H1 (cell line): ENCODE results near the gene H6PD. TPM values are rescaled to one million over a fixed set of nuclear protein-coding genes. Genes with fewer than 3 reads are reported as not detected.

Experiments used
- CTCF ChIA-PET: fragments of 300-600 bp; sonication (Branson Sonifier 250); formaldehyde crosslinking; loops from one replicate; lab custom pipeline; 2021; ENCODE audit not compliant: partially characterized antibody; lab: Charles Lee
- POLR2A ChIA-PET: fragments of 300-600 bp; sonication (Branson Sonifier 250); formaldehyde crosslinking; loops from one replicate; lab custom pipeline; 2021; ENCODE audit warnings: inconsistent platforms; ENCODE audit not compliant: partially characterized antibody; lab: Charles Lee
- DNase-seq, 2 experiments: peaks; one replicate each; pipeline versions ENCODE4 v3.0.0 to v3.0.0-alpha.2; 2010 to 2022; ENCODE audit warnings: low spot score in 2 of 2, low read depth in 1 of 2, mixed read lengths in 1 of 2
- FAIRE-seq: peaks from 2 replicates; lab custom pipeline; 2011; peaks lifted over from hg19 to GRCh38; lab: Jason Lieb, UNC
- H2AFZ ChIP-seq: 2 replicates; pipeline ENCODE4 v1.8.1; 2012; ENCODE audit warnings: low read length, inconsistent platforms
- H2AK5ac ChIP-seq: 2 replicates; pipeline ENCODE4 v1.6.1; 2013; ENCODE audit warnings: low read depth, low read length
- H2BK120ac ChIP-seq: replicated peaks from 2 replicates; pipeline ENCODE3; 2013; ENCODE audit warnings: low read depth, low read length, inconsistent platforms
- H2BK12ac ChIP-seq: 2 replicates; pipeline ENCODE4 v1.6.1; 2013; ENCODE audit warnings: low read depth, low read length
- H2BK15ac ChIP-seq: 2 replicates; pipeline ENCODE4 v1.6.1; 2013; ENCODE audit warnings: low read length
- H2BK20ac ChIP-seq: 2 replicates; pipeline ENCODE4 v1.6.1; 2013; ENCODE audit warnings: low read length
- H2BK5ac ChIP-seq: 2 replicates; pipeline ENCODE4 v1.6.1; 2013; ENCODE audit warnings: low read depth, low read length
- H3K14ac ChIP-seq: 2 replicates; pipeline ENCODE4 v1.6.1; 2013; ENCODE audit warnings: inconsistent platforms; ENCODE audit not compliant: insufficient read length
- H3K18ac ChIP-seq: 2 replicates; pipeline ENCODE4 v1.6.1; 2013; ENCODE audit warnings: low read length; ENCODE audit errors: extremely low read depth
- H3K23ac ChIP-seq: 2 replicates; pipeline ENCODE4 v1.6.1; 2013; ENCODE audit warnings: inconsistent platforms; ENCODE audit not compliant: insufficient read length
- H3K23me2 ChIP-seq: 2 replicates; pipeline ENCODE4 v1.6.1; 2013; ENCODE audit warnings: low read depth, low read length
- H3K27ac ChIP-seq: 2 replicates; pipeline ENCODE4 v1.6.1; 2011; ENCODE audit warnings: low read depth, low read length, inconsistent platforms
- H3K27me3 ChIP-seq, 4 experiments: replicated peaks in 1 of 4; 1 replicate in 1 of 4; 2 replicates in 3 of 4; pipeline versions ENCODE4 v1.6.1 to v1.8.1; 2011 to 2013; ENCODE audit warnings: low read length in 3 of 4, mild to moderate bottlenecking in 3 of 4, inconsistent platforms in 2 of 4, mixed read lengths in 2 of 4, moderate library complexity in 1 of 4; ENCODE audit not compliant: control insufficient read depth in 3 of 4, insufficient read depth in 3 of 4; ENCODE audit errors: extremely low read depth in 1 of 4
- H3K36me3 ChIP-seq, 4 experiments: 2 replicates each; pipeline versions ENCODE4 v1.6.1 to v1.8.1; 2011 to 2013; ENCODE audit warnings: mild to moderate bottlenecking in 4 of 4, low read length in 3 of 4, moderate library complexity in 2 of 4, control low read depth in 1 of 4, inconsistent platforms in 1 of 4; ENCODE audit not compliant: insufficient read depth in 4 of 4, control insufficient read depth in 2 of 4
- H3K4ac ChIP-seq: replicated peaks from 2 replicates; pipeline ENCODE3; 2013; ENCODE audit warnings: low read length, low read depth, mixed read lengths, inconsistent platforms; ENCODE audit not compliant: insufficient read length
- H3K4me1 ChIP-seq, 4 experiments: replicated peaks in 1 of 4; 1 replicate in 1 of 4; 2 replicates in 3 of 4; pipeline versions ENCODE4 v1.6.1 to v1.8.1; 2011 to 2013; ENCODE audit warnings: low read length in 3 of 4, inconsistent platforms in 2 of 4, mixed read lengths in 1 of 4; ENCODE audit not compliant: insufficient read depth in 4 of 4, control insufficient read depth in 3 of 4
- H3K4me2 ChIP-seq, 2 experiments: 2 replicates each; pipeline versions ENCODE4 v1.6.1 to v1.8.1; 2011 to 2013; ENCODE audit warnings: low read depth in 2 of 2, low read length in 2 of 2, control low read depth in 1 of 2, inconsistent platforms in 1 of 2, mild to moderate bottlenecking in 1 of 2; ENCODE audit not compliant: insufficient read depth in 1 of 2
- H3K4me3 ChIP-seq, 4 experiments: fragments of 200-600, 300-600 bp in 1 of 4; sonication (generic), shearing (Covaris generic), sonication (Bioruptor Twin) in 1 of 4; 2 replicates each; pipeline versions ENCODE4 v1.5.1 to v1.8.1; 2011 to 2016; ENCODE audit warnings: low read length in 4 of 4, low read depth in 3 of 4, control low read depth in 2 of 4, inconsistent platforms in 2 of 4, mild to moderate bottlenecking in 2 of 4, mixed read lengths in 1 of 4, moderate library complexity in 1 of 4; ENCODE audit not compliant: insufficient read depth in 2 of 4; ENCODE audit errors: extremely low read depth in 1 of 4
- H3K56ac ChIP-seq: replicated peaks from 2 replicates; pipeline ENCODE3; 2013; ENCODE audit warnings: low read depth, mild to moderate bottlenecking, mixed read lengths, low read length, inconsistent platforms; ENCODE audit not compliant: insufficient read length
- H3K79me1 ChIP-seq: 2 replicates; pipeline ENCODE4 v1.6.1; 2013; ENCODE audit warnings: low read depth, low read length, control low read depth
- H3K79me2 ChIP-seq, 2 experiments: 2 replicates each; pipeline versions ENCODE4 v1.6.1 to v1.8.1; 2012 to 2013; ENCODE audit warnings: low read length in 2 of 2, mild to moderate bottlenecking in 2 of 2, inconsistent platforms in 1 of 2; ENCODE audit not compliant: insufficient read depth in 2 of 2, control insufficient read depth in 1 of 2
- H3K9ac ChIP-seq, 4 experiments: replicated peaks in 1 of 4; 1 replicate in 1 of 4; 2 replicates in 3 of 4; pipeline versions ENCODE4 v1.6.1 to v1.8.1; 2011 to 2013; ENCODE audit warnings: low read depth in 3 of 4, low read length in 3 of 4, control low read depth in 2 of 4, mild to moderate bottlenecking in 2 of 4, moderate library complexity in 2 of 4, inconsistent platforms in 1 of 4; ENCODE audit errors: extremely low read depth in 1 of 4
- H3K9me3 ChIP-seq, 2 experiments: 2 replicates each; pipeline versions ENCODE4 v1.6.1 to v1.8.1; 2012 to 2013; ENCODE audit warnings: mild to moderate bottlenecking in 2 of 2, moderate library complexity in 2 of 2, control low read depth in 1 of 2, inconsistent platforms in 1 of 2, low read depth in 1 of 2, low read length in 1 of 2, mixed read lengths in 1 of 2; ENCODE audit not compliant: insufficient read depth in 2 of 2
- H4K20me1 ChIP-seq, 2 experiments: replicated peaks in 1 of 2; 2 replicates each; pipeline versions ENCODE3 to v1.8.1; 2011 to 2013; ENCODE audit warnings: inconsistent platforms in 2 of 2, low read length in 2 of 2, mild to moderate bottlenecking in 1 of 2; ENCODE audit not compliant: insufficient read depth in 2 of 2, control insufficient read depth in 1 of 2
- H4K5ac ChIP-seq: 2 replicates; pipeline ENCODE4 v1.6.1; 2013; ENCODE audit warnings: low read length, low read depth, mixed read lengths, inconsistent platforms; ENCODE audit not compliant: insufficient read length
- H4K8ac ChIP-seq: 2 replicates; pipeline ENCODE4 v1.8.0; 2013; ENCODE audit warnings: mild to moderate bottlenecking, moderate library complexity, low read length, inconsistent platforms; ENCODE audit not compliant: insufficient read depth; ENCODE audit errors: extremely low read depth
- H4K91ac ChIP-seq: replicated peaks from 2 replicates; pipeline ENCODE3; 2013; ENCODE audit warnings: low read length, mixed read lengths, inconsistent platforms; ENCODE audit not compliant: insufficient read length
- CEBPB ChIP-seq: IDR thresholded peaks from 2 replicates; pipeline ENCODE4 v1.6.1; 2012; ENCODE audit warnings: low read depth, low read length
- EP300 ChIP-seq, 2 experiments: IDR thresholded peaks; 1 replicate in 1 of 2; 2 replicates in 1 of 2; pipeline ENCODE4 v1.6.1; 2011 to 2012; ENCODE audit warnings: low read depth in 2 of 2, low read length in 2 of 2, mild to moderate bottlenecking in 2 of 2, borderline replicate concordance in 1 of 2, inconsistent platforms in 1 of 2, moderate library complexity in 1 of 2
- KDM5A ChIP-seq: fragments of 200-600 bp; IDR thresholded peaks from 2 replicates; pipeline ENCODE4 v1.7.1; 2012; ENCODE audit warnings: mild to moderate bottlenecking, low read length, inconsistent platforms, mixed read lengths
- POLR2AphosphoS5 ChIP-seq: IDR thresholded peaks from 2 replicates; pipeline ENCODE4 v1.6.1; 2011; ENCODE audit warnings: low read depth, low read length
- RXRA ChIP-seq: IDR thresholded peaks from 2 replicates; pipeline ENCODE4 v1.6.1; 2011; ENCODE audit warnings: low read depth, mild to moderate bottlenecking, low read length, moderate library complexity; ENCODE audit not compliant: insufficient read depth
- SIX5 ChIP-seq: IDR thresholded peaks from 2 replicates; pipeline ENCODE4 v1.6.1; 2011; ENCODE audit warnings: mild to moderate bottlenecking, low read depth, low read length
- SP2 ChIP-seq: IDR thresholded peaks from 2 replicates; pipeline ENCODE4 v1.6.1; 2012; ENCODE audit warnings: mild to moderate bottlenecking, low read length, inconsistent platforms
- SP4 ChIP-seq: IDR thresholded peaks from 2 replicates; pipeline ENCODE4 v1.6.1; 2012; ENCODE audit warnings: low read length, inconsistent platforms
- TCF12 ChIP-seq: IDR thresholded peaks from 2 replicates; pipeline ENCODE4 v1.6.1; 2011; ENCODE audit warnings: low read depth, mild to moderate bottlenecking, low read length
- WGBS, 2 experiments: shearing (Covaris generic) in 1 of 2; methylation state at CpG; one replicate each; pipeline versions ENCODE4 v1.1.6 to v1.1.7; 2013 to 2015; ENCODE audit warnings: low lambda C conversion rate in 2 of 2, mixed read lengths in 2 of 2, inconsistent platforms in 1 of 2, low coverage in 1 of 2, missing lambda C conversion rate in 1 of 2; ENCODE audit not compliant: insufficient replicate concordance in 2 of 2, insufficient coverage in 1 of 2, insufficient read length in 1 of 2; ENCODE audit errors: extremely low coverage in 1 of 2, missing lambda C conversion rate in 1 of 2; 5-methylcytosine and 5-hydroxymethylcytosine counted together
- polyA plus RNA-seq, 7 experiments: library from polyadenylated mRNA; depleted of rRNA in 3 of 7; stranded (reverse) in 5 of 7; unstranded in 2 of 7; fragments of >200 nt in 5 of 7; fragments of 200-250 nt in 2 of 7; gene quantifications; 1 replicate in 5 of 7; 2 replicates in 1 of 7; 4 replicates in 1 of 7; pipeline versions ENCODE4 v1.2.1 to v1.2.3, GENCODE V29; 2011 to 2013; ENCODE audit warnings: missing spikeins in 2 of 7, mixed read lengths in 2 of 7
- total RNA-seq: library from RNA; stranded (reverse); fragmentation: NEBNext Ultra II Directional; extraction: Animal tissue kit (Norgen Biotek cat#: 25700); gene quantifications from 2 replicates; pipeline ENCODE4 v1.2.1, GENCODE V29; 2021

Gene H6PD
- total and polyA plus RNA-seq, 2 of the 8 experiments (the other 6 are each of a cell fraction or from before 2014, with no cell fraction given) = 3.6 to 3.8 TPM

- Histone ChIP-seq H3K9ac (no peak overlapping the region), H3K23ac (no peak overlapping the region), H3K36me3 (no peaks in the 10 kb centered on the region), H3K4ac (no peak overlapping the region), H3K4me2 (no peak overlapping the region), H4K5ac (no peak overlapping the region), H3K79me2 (no peaks in the 10 kb centered on the region; a peak in 1 of 4 replicates), H3K79me1 (peaks cover 3% of the 10 kb centered on the region), H2BK120ac (no peak overlapping the region), H2AK5ac (no peak overlapping the region), H3K4me3 (no peak overlapping the region), H3K9me3 (no peaks in the 10 kb centered on the region), H2BK15ac (no peak overlapping the region), H2BK5ac (no peak overlapping the region), H4K8ac (no peak overlapping the region), H3K27me3 (no peaks in the 10 kb centered on the region), H4K91ac (no peak overlapping the region), H3K23me2 (no peaks in the 10 kb centered on the region), H3K18ac (no peak overlapping the region), H3K4me1 (no peaks in the 10 kb centered on the region), H2BK12ac (no peak overlapping the region), H3K14ac (no peak overlapping the region), H4K20me1 (peaks cover 0 to 7% of the 10 kb centered on the region in 2 experiments), H3K27ac (no peak overlapping the region), H2AFZ (no peak overlapping the region), H3K56ac (no peak overlapping the region), H2BK20ac (no peak overlapping the region)
- ChIA-PET CTCF (no interaction called here), POLR2A (interaction anchor here (1.1 kb wide), 1 partner anchor 72 kb away, joined by 3 read pairs; no protein-coding TSS in a partner anchor)
- WGBS, 2 experiments = 88% methylated on average over 18 of the region's 18 CpGs; no CpG with 5 or more reads in 1 of the 2 experiments
- FAIRE-seq (no peak), DNase-seq (no peak)
- TF ChIP-seq POLR2AphosphoS5 (no peak), SIX5 (no peak), KDM5A (no peak), TCF12 (no peak), CEBPB (no peak), SP4 (no peak), EP300 (IDR thresholded peaks at IDR 0.05; ENCODE audit: borderline replicate concordance in 1 of 2, low read depth in 2 of 2, low read length in 2 of 2) (no peak), RXRA (no peak), SP2 (no peak)
These were observed 77.7 kb downstream of the H6PD start for GRCh38 chr1:9312168-9312720.
